ENCODE measurements around the gene USP25. TPM values are rescaled to one million over a fixed set of nuclear protein-coding genes. Genes with fewer than 3 reads are reported as not detected.

The USP25 gene
- polyA plus RNA-seq, 1 donor (not counting 4 experiments of a cell fraction or from before 2014, with no cell fraction given), result 17.8 TPM

DNA sequence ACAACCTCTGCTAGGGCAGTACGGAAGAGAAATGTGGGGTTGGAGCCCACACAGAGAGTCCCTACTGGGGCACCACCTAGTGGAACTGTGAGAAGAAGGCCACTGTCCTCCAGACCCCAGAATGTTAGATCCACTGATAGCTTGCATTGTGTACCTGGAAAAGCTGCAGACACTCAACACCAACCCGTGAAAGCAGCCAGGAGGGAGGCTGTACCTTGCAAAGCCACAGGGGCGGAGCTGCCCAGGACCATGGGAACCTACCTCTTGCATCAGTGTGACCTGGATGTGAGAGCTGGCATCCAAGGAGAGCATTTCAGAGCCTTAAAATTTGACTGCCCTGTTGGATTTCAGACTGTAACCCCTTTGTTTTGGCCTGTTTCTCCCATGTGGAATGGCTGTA lies 85.5 kb downstream of the USP25 start:
- H3K9me1 ChIP-seq (ENCODE audit: control insufficient read depth, extremely low read depth, insufficient read depth, low read length), result no peaks in the 10 kb centered on the region
- dilution Hi-C loops (cut with MboI; ENCODE audit: extremely low pct_ligation_motif_present, low sequenced_read_pairs), result no loop called here

GRCh38 chr21:15820327-15820726 lies 90.5 kb downstream of the USP25 start:
- dilution Hi-C loops (cut with MboI; ENCODE audit: extremely low pct_ligation_motif_present, low sequenced_read_pairs), result no loop called here
- Histone ChIP-seq H3K36me3 (ENCODE audit: control insufficient read depth in 2 of 2, extremely low read depth in 1 of 2, insufficient read depth in 2 of 2, low read length in 2 of 2) (peaks cover 0 to 4% of the 10 kb centered on the region in 2 experiments), H3K4me3 (ENCODE audit: control insufficient read depth in 2 of 3, extremely low read depth in 1 of 3, insufficient read depth in 2 of 3, low read depth in 1 of 3, low read length in 3 of 3) (no peak overlapping the region), H4K20me1 (ENCODE audit: control insufficient read depth, extremely low read depth, insufficient read depth, low read length) (no peaks in the 10 kb centered on the region), H3K27ac (ENCODE audit: control insufficient read depth, insufficient read depth, low read length) (no peak overlapping the region), H3K27me3 (ENCODE audit: control insufficient read depth, extremely low read depth, insufficient read depth, low read length) (no peaks in the 10 kb centered on the region), H2AFZ (ENCODE audit: control insufficient read depth, low read length) (no peak overlapping the region), H3K9me1 (ENCODE audit: control insufficient read depth, extremely low read depth, insufficient read depth, low read length) (no peaks in the 10 kb centered on the region), H3K4me2 (ENCODE audit: control insufficient read depth, extremely low read depth, insufficient read depth, low read depth, low read length) (no peak overlapping the region), H3K4me1 (ENCODE audit: control insufficient read depth, extremely low read depth, insufficient read depth, low read length) (peaks cover 6% of the 10 kb centered on the region), H3K9ac (ENCODE audit: control insufficient read depth, extremely low read depth, insufficient read depth, low read length) (no peak overlapping the region), H3K9me3 (ENCODE audit: control insufficient read depth, low read depth, low read length) (no peaks in the 10 kb centered on the region), H3K79me2 (ENCODE audit: control insufficient read depth, insufficient read depth, low read length) (no peaks in the 10 kb centered on the region)
- DNase-seq (ENCODE audit: low read depth, low spot score) (no peak), FAIRE-seq (no peak)
- TF ChIP-seq EZH2 (IDR thresholded peaks at IDR 0.05; ENCODE audit: low read length) (no peak), CTCF (optimal IDR thresholded peaks at IDR 0.05 in 1 of 3, IDR thresholded peaks at IDR 0.05 in 1 of 3, conservative IDR thresholded peaks at IDR 0.05 in 1 of 3; ENCODE audit: extremely low read depth in 1 of 3, insufficient read depth in 2 of 3, low read length in 3 of 3) (no peak)

More for the DNA sequence above, 85.5 kb downstream of the USP25 start:
- Histone ChIP-seq H2AFZ (ENCODE audit: control insufficient read depth, low read length) (no peak overlapping the region), H3K4me3 (ENCODE audit: control insufficient read depth in 2 of 3, extremely low read depth in 1 of 3, insufficient read depth in 2 of 3, low read depth in 1 of 3, low read length in 3 of 3) (no peak overlapping the region), H3K9me3 (ENCODE audit: control insufficient read depth, low read depth, low read length) (no peaks in the 10 kb centered on the region), H3K4me2 (ENCODE audit: control insufficient read depth, extremely low read depth, insufficient read depth, low read depth, low read length) (no peak overlapping the region), H3K79me2 (ENCODE audit: control insufficient read depth, insufficient read depth, low read length) (no peaks in the 10 kb centered on the region), H3K4me1 (ENCODE audit: control insufficient read depth, extremely low read depth, insufficient read depth, low read length) (no peaks in the 10 kb centered on the region), H3K27ac (ENCODE audit: control insufficient read depth, insufficient read depth, low read length) (no peak overlapping the region), H3K36me3 (ENCODE audit: control insufficient read depth in 2 of 2, extremely low read depth in 1 of 2, insufficient read depth in 2 of 2, low read length in 2 of 2) (peaks cover 4 to 5% of the 10 kb centered on the region in 2 experiments), H4K20me1 (ENCODE audit: control insufficient read depth, extremely low read depth, insufficient read depth, low read length) (no peaks in the 10 kb centered on the region), H3K9ac (ENCODE audit: control insufficient read depth, extremely low read depth, insufficient read depth, low read length) (no peak overlapping the region), H3K27me3 (ENCODE audit: control insufficient read depth, extremely low read depth, insufficient read depth, low read length) (no peaks in the 10 kb centered on the region)
- no peak for FAIRE-seq
- DNase-seq (ENCODE audit: low read depth, low spot score), result no peak
- TF ChIP-seq CTCF (optimal IDR thresholded peaks at IDR 0.05 in 1 of 3, IDR thresholded peaks at IDR 0.05 in 1 of 3, conservative IDR thresholded peaks at IDR 0.05 in 1 of 3; ENCODE audit: extremely low read depth in 1 of 3, insufficient read depth in 2 of 3, low read length in 3 of 3) (no peak), EZH2 (IDR thresholded peaks at IDR 0.05; ENCODE audit: low read length) (no peak)
